VCaP (cell line): ENCODE measurements around the gene KCNK1.

ENCODE experiments used
- H3K27ac ChIP-seq: fragments of 450-650 bp; 2 replicates; pipeline ENCODE4 v1.5.1; 2017
- CTCF ChIP-seq: fragments of 450-650 bp; conservative IDR thresholded peaks from 2 replicates; pipeline ENCODE4 v1.5.1; 2017; ENCODE audit warnings: mild to moderate bottlenecking, moderate library complexity

KCNK1 gene

GRCh38 chr1:233597489-233597901, 16.4 kb upstream of the KCNK1 start:
- no peak overlapping the region for H3K27ac ChIP-seq
- no peak for TF ChIP-seq CTCF

GRCh38 chr1:233598891-233599541, 14.9 kb upstream of the KCNK1 start:
- H3K27ac ChIP-seq, result no peak overlapping the region
- no peak for TF ChIP-seq CTCF

- no peak for TF ChIP-seq CTCF
- no peak overlapping the region for H3K27ac ChIP-seq
Measured at GRCh38 chr1:233599542-233600073, 14.3 kb upstream of the KCNK1 start.

GRCh38 chr1:233600488-233600887, 13.4 kb upstream of the KCNK1 start:
- no peak for TF ChIP-seq CTCF
- no peak overlapping the region for H3K27ac ChIP-seq

- no peak overlapping the region for H3K27ac ChIP-seq
- no peak for TF ChIP-seq CTCF
Measured at GRCh38 chr1:233603478-233603877, 10.4 kb upstream of the KCNK1 start.

- no peak overlapping the region for H3K27ac ChIP-seq
- TF ChIP-seq CTCF, result no peak
Measured at GRCh38 chr1:233605205-233605604, 8.7 kb upstream of the KCNK1 start.

- no peak for TF ChIP-seq CTCF
Measured at GRCh38 chr1:233606813-233607212, 7.1 kb upstream of the KCNK1 start.

More at GRCh38 chr1:233606813-233607212, 7.1 kb upstream of the KCNK1 start:
- H3K27ac ChIP-seq, result no peak overlapping the region
